ENCODE results near the gene MCF2L.

The MCF2L gene

DNA sequence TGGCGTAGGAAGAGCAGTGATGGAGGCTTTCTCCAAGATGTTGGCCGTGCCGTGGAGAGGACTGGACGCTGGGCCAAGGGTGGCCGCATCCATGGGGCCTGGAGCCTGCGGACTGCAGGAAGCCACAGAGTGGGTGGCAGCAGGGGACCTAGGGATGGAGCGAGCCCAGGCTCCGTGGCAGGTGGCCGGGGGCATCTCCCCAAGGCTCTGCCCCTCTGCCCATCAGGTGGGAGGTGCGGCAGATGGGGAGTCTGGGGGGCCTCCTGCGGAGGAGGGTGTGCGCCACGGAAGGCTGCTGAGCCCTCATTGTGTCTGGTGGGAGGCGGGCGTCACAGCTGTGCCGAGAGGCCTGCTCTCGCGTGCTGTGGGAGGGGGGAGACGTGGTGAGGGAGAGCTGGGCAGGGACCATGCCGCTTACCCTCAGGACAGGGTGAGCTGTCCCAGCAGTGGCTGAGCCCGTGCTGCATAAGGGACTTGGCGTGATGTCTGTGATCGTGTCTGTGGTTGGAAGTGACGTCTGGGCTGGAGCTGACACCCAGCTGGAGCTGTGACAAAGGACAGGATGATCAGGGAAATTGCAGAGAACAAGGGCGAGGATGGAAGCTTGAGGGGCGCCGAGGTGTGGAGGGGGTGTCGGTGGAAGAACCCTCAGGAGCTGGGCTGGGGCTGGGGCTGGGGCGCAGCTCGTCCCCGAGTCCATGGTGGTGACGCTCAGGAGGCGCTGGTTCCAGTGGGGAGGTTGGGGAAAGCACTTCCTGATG lies 13.4 kb downstream of the MCF2L start:
- no peak for TF ChIP-seq ZFP3 (CRISPR knock-in tag; IDR thresholded peaks at IDR 0.05)
- TF ChIP-seq, protein P1, sequence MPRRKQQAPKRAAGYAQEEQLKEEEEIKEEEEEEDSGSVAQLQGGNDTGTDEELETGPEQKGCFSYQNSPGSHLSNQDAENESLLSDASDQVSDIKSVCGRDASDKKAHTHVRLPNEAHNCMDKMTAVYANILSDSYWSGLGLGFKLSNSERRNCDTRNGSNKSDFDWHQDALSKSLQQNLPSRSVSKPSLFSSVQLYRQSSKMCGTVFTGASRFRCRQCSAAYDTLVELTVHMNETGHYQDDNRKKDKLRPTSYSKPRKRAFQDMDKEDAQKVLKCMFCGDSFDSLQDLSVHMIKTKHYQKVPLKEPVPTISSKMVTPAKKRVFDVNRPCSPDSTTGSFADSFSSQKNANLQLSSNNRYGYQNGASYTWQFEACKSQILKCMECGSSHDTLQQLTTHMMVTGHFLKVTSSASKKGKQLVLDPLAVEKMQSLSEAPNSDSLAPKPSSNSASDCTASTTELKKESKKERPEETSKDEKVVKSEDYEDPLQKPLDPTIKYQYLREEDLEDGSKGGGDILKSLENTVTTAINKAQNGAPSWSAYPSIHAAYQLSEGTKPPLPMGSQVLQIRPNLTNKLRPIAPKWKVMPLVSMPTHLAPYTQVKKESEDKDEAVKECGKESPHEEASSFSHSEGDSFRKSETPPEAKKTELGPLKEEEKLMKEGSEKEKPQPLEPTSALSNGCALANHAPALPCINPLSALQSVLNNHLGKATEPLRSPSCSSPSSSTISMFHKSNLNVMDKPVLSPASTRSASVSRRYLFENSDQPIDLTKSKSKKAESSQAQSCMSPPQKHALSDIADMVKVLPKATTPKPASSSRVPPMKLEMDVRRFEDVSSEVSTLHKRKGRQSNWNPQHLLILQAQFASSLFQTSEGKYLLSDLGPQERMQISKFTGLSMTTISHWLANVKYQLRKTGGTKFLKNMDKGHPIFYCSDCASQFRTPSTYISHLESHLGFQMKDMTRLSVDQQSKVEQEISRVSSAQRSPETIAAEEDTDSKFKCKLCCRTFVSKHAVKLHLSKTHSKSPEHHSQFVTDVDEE (CRISPR knock-in tag; IDR thresholded peaks at IDR 0.05): no peak
- TF ChIP-seq, protein P2, sequence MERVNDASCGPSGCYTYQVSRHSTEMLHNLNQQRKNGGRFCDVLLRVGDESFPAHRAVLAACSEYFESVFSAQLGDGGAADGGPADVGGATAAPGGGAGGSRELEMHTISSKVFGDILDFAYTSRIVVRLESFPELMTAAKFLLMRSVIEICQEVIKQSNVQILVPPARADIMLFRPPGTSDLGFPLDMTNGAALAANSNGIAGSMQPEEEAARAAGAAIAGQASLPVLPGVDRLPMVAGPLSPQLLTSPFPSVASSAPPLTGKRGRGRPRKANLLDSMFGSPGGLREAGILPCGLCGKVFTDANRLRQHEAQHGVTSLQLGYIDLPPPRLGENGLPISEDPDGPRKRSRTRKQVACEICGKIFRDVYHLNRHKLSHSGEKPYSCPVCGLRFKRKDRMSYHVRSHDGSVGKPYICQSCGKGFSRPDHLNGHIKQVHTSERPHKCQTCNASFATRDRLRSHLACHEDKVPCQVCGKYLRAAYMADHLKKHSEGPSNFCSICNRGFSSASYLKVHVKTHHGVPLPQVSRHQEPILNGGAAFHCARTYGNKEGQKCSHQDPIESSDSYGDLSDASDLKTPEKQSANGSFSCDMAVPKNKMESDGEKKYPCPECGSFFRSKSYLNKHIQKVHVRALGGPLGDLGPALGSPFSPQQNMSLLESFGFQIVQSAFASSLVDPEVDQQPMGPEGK (CRISPR knock-in tag; IDR thresholded peaks at IDR 0.05; ENCODE audit: borderline replicate concordance): no peak
- TF ChIP-seq ZNF70 (CRISPR knock-in tag; IDR thresholded peaks at IDR 0.05): no peak
- TF ChIP-seq, protein P3, sequence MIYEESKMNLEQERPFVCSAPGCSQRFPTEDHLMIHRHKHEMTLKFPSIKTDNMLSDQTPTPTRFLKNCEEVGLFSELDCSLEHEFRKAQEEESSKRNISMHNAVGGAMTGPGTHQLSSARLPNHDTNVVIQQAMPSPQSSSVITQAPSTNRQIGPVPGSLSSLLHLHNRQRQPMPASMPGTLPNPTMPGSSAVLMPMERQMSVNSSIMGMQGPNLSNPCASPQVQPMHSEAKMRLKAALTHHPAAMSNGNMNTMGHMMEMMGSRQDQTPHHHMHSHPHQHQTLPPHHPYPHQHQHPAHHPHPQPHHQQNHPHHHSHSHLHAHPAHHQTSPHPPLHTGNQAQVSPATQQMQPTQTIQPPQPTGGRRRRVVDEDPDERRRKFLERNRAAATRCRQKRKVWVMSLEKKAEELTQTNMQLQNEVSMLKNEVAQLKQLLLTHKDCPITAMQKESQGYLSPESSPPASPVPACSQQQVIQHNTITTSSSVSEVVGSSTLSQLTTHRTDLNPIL (CRISPR knock-in tag; IDR thresholded peaks at IDR 0.05; ENCODE audit: low read depth): no peak
- no peak for TF ChIP-seq BACH2 (CRISPR knock-in tag; IDR thresholded peaks at IDR 0.05; ENCODE audit: borderline replicate concordance)
- no peak for TF ChIP-seq ZC3H10 (CRISPR knock-in tag; IDR thresholded peaks at IDR 0.05)
- no peak for TF ChIP-seq SNAI2 (CRISPR knock-in tag; IDR thresholded peaks at IDR 0.05)
- TF ChIP-seq, protein P4, sequence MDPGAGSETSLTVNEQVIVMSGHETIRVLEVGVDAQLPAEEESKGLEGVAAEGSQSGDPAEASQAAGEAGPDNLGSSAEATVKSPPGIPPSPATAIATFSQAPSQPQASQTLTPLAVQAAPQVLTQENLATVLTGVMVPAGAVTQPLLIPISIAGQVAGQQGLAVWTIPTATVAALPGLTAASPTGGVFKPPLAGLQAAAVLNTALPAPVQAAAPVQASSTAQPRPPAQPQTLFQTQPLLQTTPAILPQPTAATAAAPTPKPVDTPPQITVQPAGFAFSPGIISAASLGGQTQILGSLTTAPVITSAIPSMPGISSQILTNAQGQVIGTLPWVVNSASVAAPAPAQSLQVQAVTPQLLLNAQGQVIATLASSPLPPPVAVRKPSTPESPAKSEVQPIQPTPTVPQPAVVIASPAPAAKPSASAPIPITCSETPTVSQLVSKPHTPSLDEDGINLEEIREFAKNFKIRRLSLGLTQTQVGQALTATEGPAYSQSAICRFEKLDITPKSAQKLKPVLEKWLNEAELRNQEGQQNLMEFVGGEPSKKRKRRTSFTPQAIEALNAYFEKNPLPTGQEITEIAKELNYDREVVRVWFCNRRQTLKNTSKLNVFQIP (CRISPR knock-in tag; IDR thresholded peaks at IDR 0.05; ENCODE audit: borderline replicate concordance, low read depth): no peak
- TF ChIP-seq TOX (CRISPR knock-in tag; IDR thresholded peaks at IDR 0.05; ENCODE audit: borderline replicate concordance): no peak
- no peak for TF ChIP-seq PPARA (CRISPR knock-in tag; IDR thresholded peaks at IDR 0.05; ENCODE audit: borderline replicate concordance)
- TF ChIP-seq ISL1 (CRISPR knock-in tag; IDR thresholded peaks at IDR 0.05): no peak
- TF ChIP-seq CSDC2 (CRISPR knock-in tag; IDR thresholded peaks at IDR 0.05): no peak
- TF ChIP-seq, protein P5, sequence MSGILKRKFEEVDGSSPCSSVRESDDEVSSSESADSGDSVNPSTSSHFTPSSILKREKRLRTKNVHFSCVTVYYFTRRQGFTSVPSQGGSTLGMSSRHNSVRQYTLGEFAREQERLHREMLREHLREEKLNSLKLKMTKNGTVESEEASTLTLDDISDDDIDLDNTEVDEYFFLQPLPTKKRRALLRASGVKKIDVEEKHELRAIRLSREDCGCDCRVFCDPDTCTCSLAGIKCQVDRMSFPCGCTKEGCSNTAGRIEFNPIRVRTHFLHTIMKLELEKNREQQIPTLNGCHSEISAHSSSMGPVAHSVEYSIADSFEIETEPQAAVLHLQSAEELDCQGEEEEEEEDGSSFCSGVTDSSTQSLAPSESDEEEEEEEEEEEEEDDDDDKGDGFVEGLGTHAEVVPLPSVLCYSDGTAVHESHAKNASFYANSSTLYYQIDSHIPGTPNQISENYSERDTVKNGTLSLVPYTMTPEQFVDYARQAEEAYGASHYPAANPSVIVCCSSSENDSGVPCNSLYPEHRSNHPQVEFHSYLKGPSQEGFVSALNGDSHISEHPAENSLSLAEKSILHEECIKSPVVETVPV (CRISPR knock-in tag; IDR thresholded peaks at IDR 0.05): no peak
- no peak for TF ChIP-seq ZNF565 (CRISPR knock-in tag; conservative IDR thresholded peaks at IDR 0.05; ENCODE audit: low read depth)
- no peak for TF ChIP-seq ESRRG (CRISPR knock-in tag; IDR thresholded peaks at IDR 0.05)
- no peak for TF ChIP-seq ARNTL (CRISPR knock-in tag; IDR thresholded peaks at IDR 0.05; ENCODE audit: borderline replicate concordance, low read depth)
- no peak for TF ChIP-seq RARB (CRISPR knock-in tag; IDR thresholded peaks at IDR 0.05)

DNA sequence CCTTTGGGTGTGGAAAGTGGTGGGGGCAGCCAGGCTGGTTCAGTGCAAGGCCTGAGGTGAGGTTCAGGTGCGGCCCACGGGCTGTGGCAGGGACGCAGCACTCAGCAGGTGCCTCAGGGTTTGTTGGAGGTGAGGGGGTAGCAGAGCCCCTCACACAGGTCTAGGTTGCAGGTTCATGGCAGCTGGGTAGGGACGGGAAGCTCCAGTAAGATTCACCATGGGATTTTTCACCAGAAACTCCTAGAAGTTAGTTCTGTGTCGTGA lies 14.0 kb downstream of the MCF2L start:
- no peak for ATAC-seq
- TF ChIP-seq, protein P1 (CRISPR knock-in tag; IDR thresholded peaks at IDR 0.05): no peak
- TF ChIP-seq, protein P5 (CRISPR knock-in tag; IDR thresholded peaks at IDR 0.05): no peak
- TF ChIP-seq, protein P2 (CRISPR knock-in tag; IDR thresholded peaks at IDR 0.05; ENCODE audit: borderline replicate concordance): no peak
- TF ChIP-seq ZNF565 (CRISPR knock-in tag; conservative IDR thresholded peaks at IDR 0.05; ENCODE audit: low read depth) (no peak), RARB (CRISPR knock-in tag; IDR thresholded peaks at IDR 0.05) (no peak), TCF4 (CRISPR knock-in tag; IDR thresholded peaks at IDR 0.05; ENCODE audit: borderline replicate concordance) (no peak), ARNTL (CRISPR knock-in tag; IDR thresholded peaks at IDR 0.05; ENCODE audit: borderline replicate concordance, low read depth) (no peak)
- TF ChIP-seq, protein P3 (CRISPR knock-in tag; IDR thresholded peaks at IDR 0.05; ENCODE audit: low read depth): no peak

More for the DNA sequence above, 13.4 kb downstream of the MCF2L start:
- ATAC-seq: no peak
